ENCODE results near the gene ASIC2.

The ASIC2 gene

DNA sequence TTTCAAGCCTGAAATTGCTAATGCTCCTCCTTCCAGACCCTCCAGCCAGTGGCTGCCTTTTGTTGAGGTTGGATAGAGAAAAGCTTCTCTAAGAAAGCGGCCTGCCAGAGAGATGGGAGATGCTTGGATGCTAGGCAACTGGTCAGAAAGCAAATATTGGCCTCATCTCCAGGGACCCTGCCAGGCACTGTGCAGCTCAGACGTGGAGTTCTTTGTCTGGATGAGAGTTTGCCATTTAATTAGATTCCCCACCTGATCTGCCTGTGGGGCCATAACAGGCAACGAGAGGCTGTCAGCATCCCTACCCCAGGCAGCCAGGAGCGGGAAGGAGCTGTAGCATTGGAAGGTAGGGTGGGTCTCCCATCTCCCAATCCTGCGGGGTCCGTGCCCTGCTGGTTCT is 52.7 kb downstream of the ASIC2 start:
- TF ChIP-seq, protein P1, sequence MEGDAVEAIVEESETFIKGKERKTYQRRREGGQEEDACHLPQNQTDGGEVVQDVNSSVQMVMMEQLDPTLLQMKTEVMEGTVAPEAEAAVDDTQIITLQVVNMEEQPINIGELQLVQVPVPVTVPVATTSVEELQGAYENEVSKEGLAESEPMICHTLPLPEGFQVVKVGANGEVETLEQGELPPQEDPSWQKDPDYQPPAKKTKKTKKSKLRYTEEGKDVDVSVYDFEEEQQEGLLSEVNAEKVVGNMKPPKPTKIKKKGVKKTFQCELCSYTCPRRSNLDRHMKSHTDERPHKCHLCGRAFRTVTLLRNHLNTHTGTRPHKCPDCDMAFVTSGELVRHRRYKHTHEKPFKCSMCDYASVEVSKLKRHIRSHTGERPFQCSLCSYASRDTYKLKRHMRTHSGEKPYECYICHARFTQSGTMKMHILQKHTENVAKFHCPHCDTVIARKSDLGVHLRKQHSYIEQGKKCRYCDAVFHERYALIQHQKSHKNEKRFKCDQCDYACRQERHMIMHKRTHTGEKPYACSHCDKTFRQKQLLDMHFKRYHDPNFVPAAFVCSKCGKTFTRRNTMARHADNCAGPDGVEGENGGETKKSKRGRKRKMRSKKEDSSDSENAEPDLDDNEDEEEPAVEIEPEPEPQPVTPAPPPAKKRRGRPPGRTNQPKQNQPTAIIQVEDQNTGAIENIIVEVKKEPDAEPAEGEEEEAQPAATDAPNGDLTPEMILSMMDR (IDR thresholded peaks at IDR 0.05; ENCODE audit: low read depth, low read length): no peak

DNA sequence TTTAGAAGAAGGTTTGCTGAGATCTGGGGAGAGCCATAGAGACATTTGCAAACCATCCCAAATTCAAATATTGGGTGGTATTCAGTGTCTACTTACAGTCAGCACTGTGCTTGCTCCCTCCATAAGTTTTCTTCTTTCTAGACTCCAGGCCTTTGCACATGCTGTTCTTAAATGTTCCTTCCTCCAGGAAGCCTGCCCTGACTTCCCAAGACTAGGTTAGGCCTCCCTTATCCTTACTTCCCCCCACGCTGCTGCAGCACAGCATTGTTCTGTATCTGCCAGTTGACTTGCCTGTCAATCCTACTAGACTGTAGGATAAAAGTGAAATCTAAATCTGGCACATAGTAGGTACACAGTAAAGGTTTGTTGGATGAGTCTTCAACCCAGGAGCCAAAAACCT is 53.4 kb downstream of the ASIC2 start:
- no peak for DNase-seq (ENCODE audit: low read depth in 2 of 2)
- TF ChIP-seq, protein P1 (IDR thresholded peaks at IDR 0.05; ENCODE audit: low read depth, low read length): no peak
- H3K4me3 ChIP-seq (replicated peaks in 1 of 2; ENCODE audit: low read depth in 2 of 2, low read length in 2 of 2): no peak overlapping the region

More for the DNA sequence above, 52.7 kb downstream of the ASIC2 start:
- no peak for DNase-seq (ENCODE audit: low read depth in 2 of 2)
- H3K4me3 ChIP-seq (replicated peaks in 1 of 2; ENCODE audit: low read depth in 2 of 2, low read length in 2 of 2): no peak overlapping the region

DNA sequence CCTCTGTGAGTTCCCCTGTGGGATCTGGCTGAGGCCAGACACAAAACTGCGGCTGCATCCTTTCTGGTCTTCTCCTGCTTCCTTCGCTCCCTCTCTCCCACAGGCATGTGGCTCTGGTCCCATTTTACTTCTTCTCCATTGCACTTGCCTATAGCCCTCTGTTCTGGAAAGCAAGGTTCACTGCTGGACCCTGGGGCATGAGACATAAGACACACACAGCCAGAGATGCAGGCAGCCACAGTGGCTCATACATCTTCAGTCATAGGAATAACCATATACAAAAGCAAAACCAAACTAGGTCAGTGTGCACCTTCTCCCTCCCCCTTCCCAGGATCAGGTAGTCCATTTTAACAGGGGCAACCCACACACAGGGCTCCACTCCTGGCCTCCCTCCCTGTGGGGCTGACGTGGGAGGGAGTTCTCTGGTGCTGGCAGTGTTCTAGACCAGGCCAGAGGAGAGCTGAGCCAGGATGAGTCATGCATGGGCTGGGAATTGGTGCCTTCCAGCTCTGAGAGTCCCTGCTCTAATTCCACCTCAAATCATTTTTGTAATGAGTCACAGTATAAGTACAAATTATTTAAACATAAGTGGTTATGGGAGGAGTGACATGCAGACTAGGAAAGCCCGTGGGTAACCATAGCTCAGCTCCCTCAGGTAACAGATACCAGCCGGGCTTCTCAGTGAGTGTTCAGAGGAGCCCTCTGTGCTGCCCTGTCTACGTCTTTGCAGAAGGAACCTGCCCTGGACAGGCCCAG is 58.0 kb downstream of the ASIC2 start:
- no peak overlapping the region for H3K4me3 ChIP-seq (replicated peaks in 1 of 2; ENCODE audit: low read depth in 2 of 2, low read length in 2 of 2)
- TF ChIP-seq, protein P1 (IDR thresholded peaks at IDR 0.05; ENCODE audit: low read depth, low read length): no peak
- peak; percentile 87 to 90 for DNase-seq (ENCODE audit: low read depth in 2 of 2)

DNA sequence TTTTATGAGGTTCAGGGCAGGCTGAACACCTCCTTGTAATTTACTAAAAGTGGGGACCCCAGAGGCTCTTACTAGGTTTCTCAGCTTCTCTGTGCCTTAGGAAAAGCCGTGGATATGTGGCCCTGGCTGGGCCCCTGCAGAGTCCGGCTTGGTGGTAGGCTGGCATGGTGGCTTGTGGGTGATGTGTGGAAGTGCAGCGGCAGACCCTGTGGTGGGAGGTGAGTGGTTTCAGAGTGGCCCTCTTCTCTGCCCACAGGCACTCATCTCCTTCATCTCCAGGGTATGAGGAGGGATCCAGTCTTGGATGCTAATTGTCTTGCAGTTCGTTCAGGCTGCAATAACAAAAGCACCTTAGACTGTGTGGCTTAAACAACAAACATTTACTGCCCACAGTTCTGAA is 58.9 kb downstream of the ASIC2 start:
- H3K4me3 ChIP-seq (replicated peaks in 1 of 2; ENCODE audit: low read depth in 2 of 2, low read length in 2 of 2): no peak overlapping the region
- DNase-seq (ENCODE audit: low read depth in 2 of 2): no peak
- TF ChIP-seq, protein P1 (IDR thresholded peaks at IDR 0.05; ENCODE audit: low read depth, low read length): no peak

DNA sequence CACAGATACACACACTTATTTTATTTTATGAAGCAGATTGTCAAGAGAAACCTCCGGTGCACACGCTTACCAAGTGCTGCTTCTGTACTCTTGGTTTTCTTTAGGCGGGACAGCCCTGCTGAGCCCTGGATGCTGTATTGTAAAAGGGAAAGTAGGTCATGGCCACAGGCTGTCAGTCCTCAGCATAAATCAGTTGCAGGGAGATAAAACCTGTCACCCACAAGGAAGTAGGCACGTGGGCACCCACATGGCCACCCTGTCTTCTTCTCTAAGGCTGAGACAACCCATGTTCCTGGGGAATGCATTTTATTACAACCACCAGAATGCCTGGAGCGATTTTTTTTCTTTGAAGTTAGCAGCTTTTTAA is 59.3 kb downstream of the ASIC2 start:
- TF ChIP-seq, protein P1 (IDR thresholded peaks at IDR 0.05; ENCODE audit: low read depth, low read length): no peak
- no peak overlapping the region for H3K4me3 ChIP-seq (replicated peaks in 1 of 2; ENCODE audit: low read depth in 2 of 2, low read length in 2 of 2)
- DNase-seq (ENCODE audit: low read depth in 2 of 2): no peak

DNA sequence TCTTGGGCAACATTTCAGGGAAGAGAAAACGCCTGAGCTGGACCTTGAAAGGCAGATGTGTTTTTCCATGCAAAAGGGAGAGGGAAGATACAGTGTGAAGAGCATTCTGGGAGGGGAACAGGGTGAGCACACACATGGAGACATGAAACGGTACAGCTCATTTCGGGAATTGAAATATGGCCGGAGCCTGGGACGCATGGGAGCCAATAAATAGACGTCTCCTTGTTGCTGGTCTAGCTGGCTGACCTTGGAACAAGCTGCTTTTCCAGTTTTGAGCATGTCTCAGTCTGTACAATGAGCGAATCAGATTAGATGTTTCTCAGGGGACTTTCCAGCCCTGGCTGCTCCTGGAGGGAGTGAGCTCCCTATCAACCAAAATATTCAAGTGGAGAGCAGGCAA is 63.6 kb downstream of the ASIC2 start:
- no peak for DNase-seq (ENCODE audit: low read depth in 2 of 2)
- no peak overlapping the region for H3K4me3 ChIP-seq (replicated peaks in 1 of 2; ENCODE audit: low read depth in 2 of 2, low read length in 2 of 2)
- TF ChIP-seq, protein P1 (IDR thresholded peaks at IDR 0.05; ENCODE audit: low read depth, low read length): no peak

DNA sequence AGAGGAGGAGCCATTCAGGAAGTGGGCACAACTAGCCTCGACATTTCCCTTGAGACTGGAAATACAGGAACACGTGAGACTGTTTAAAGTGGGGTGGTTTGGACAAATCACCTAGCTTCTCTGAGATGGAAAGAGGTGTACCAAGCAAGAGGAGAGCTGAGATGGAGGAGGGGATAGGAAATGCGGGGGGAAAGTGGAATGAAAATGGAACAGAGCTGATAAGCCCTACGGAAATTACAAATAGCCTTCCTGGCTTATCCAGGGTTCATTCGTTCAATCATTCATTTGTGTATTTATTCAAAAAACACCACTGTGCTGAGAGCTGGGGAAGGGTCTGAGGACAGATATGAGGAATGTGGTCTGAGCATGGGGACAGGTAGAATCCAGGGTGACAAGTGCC is 64.1 kb downstream of the ASIC2 start:
- no peak for DNase-seq (ENCODE audit: low read depth in 2 of 2)
- TF ChIP-seq, protein P1 (IDR thresholded peaks at IDR 0.05; ENCODE audit: low read depth, low read length): no peak
- H3K4me3 ChIP-seq (replicated peaks in 1 of 2; ENCODE audit: low read depth in 2 of 2, low read length in 2 of 2): no peak overlapping the region
